Endothelial cell of umbilical vein (primary cell): ENCODE measurements around the gene CNDP1. TPM values are rescaled to one million over a fixed set of nuclear protein-coding genes. Genes with fewer than 3 reads are reported as not detected.

Experiments
- BruUV-seq: library from RNA; stranded (reverse); fragments of 400-500 nt; replicated peaks from 2 replicates; lab custom pipeline; 2021; lab: Mats Ljungman, UMichigan
- CTCF ChIA-PET: fragments of 300-600, 350-600 bp; sonication (Branson Sonifier 250); formaldehyde crosslinking; loops from one replicate; lab custom pipeline; 2021; ENCODE audit warnings: antibody characterized with exemption, inconsistent platforms; lab: Charles Lee
- POLR2A ChIA-PET: fragments of 300-600, 350-600 bp; sonication (Branson Sonifier 250); formaldehyde crosslinking; loops from one replicate; lab custom pipeline; 2021; ENCODE audit warnings: antibody characterized with exemption, inconsistent platforms; lab: Charles Lee
- DNase-seq: peaks from one replicate; pipeline ENCODE4 v3.0.0-alpha.2; 2011; ENCODE audit warnings: low read depth, low spot score
- FAIRE-seq: peaks from 2 replicates; lab custom pipeline; 2011; peaks lifted over from hg19 to GRCh38; lab: Jason Lieb, UNC
- H2AFZ ChIP-seq: 2 replicates; pipeline ENCODE4 v1.6.0; 2012; ENCODE audit warnings: low read depth, low read length, control low read depth, inconsistent platforms
- H3K27ac ChIP-seq: 2 replicates; pipeline ENCODE4 v1.5.1; 2011; ENCODE audit warnings: low read depth, mild to moderate bottlenecking, control low read depth, low read length, moderate library complexity; ENCODE audit not compliant: insufficient read depth
- H3K27me3 ChIP-seq, 2 experiments: 2 replicates each; pipeline versions ENCODE4 v1.6.0 to v1.6.1; 2011; ENCODE audit warnings: low read length in 2 of 2, mixed read lengths in 1 of 2; ENCODE audit not compliant: control insufficient read depth in 2 of 2, insufficient read depth in 2 of 2
- H3K36me3 ChIP-seq, 2 experiments: 2 replicates in 1 of 2; 3 replicates in 1 of 2; pipeline ENCODE4 v1.5.1; 2011; ENCODE audit warnings: low read length in 2 of 2, mild to moderate bottlenecking in 1 of 2, moderate library complexity in 1 of 2; ENCODE audit not compliant: control insufficient read depth in 2 of 2, insufficient read depth in 2 of 2; ENCODE audit errors: extremely low read depth in 1 of 2
- H3K4me1 ChIP-seq: 3 replicates; pipeline ENCODE4 v1.5.1; 2011; ENCODE audit warnings: mild to moderate bottlenecking, low read length; ENCODE audit not compliant: control insufficient read depth, insufficient read depth; ENCODE audit errors: extremely low read depth
- H3K4me2 ChIP-seq: 2 replicates; pipeline ENCODE4 v1.6.1; 2011; ENCODE audit warnings: low read length, control low read depth, mixed read lengths; ENCODE audit not compliant: insufficient read depth
- H3K4me3 ChIP-seq, 3 experiments: fragments of 200-600 bp in 1 of 3; sonication (generic), shearing (Covaris generic) in 1 of 3; replicated peaks in 1 of 3; 2 replicates each; pipeline ENCODE4 v1.5.1; 2011 to 2016; ENCODE audit warnings: control low read depth in 3 of 3, low read length in 3 of 3, mild to moderate bottlenecking in 2 of 3, inconsistent platforms in 1 of 3, low read depth in 1 of 3, moderate library complexity in 1 of 3; ENCODE audit not compliant: insufficient read depth in 1 of 3
- H3K79me2 ChIP-seq: 2 replicates; pipeline ENCODE4 v1.6.0; 2012; ENCODE audit warnings: low read length, inconsistent platforms; ENCODE audit not compliant: control insufficient read depth, insufficient read depth
- H3K9ac ChIP-seq: replicated peaks from 2 replicates; pipeline ENCODE3; 2011; ENCODE audit warnings: low read length, control low read depth; ENCODE audit not compliant: insufficient read depth; ENCODE audit errors: extremely low read depth
- H3K9me1 ChIP-seq: replicated peaks from 3 replicates; pipeline ENCODE4 v1.6.0; 2011; ENCODE audit warnings: mild to moderate bottlenecking, low read length; ENCODE audit not compliant: control insufficient read depth, insufficient read depth; ENCODE audit errors: extremely low read depth
- H3K9me3 ChIP-seq: replicated peaks from 2 replicates; pipeline ENCODE4 v1.5.1; 2012; ENCODE audit warnings: low read length, inconsistent platforms; ENCODE audit not compliant: control insufficient read depth, insufficient read depth
- H4K20me1 ChIP-seq: replicated peaks from 2 replicates; pipeline ENCODE3; 2011; ENCODE audit warnings: mild to moderate bottlenecking, low read length; ENCODE audit not compliant: control insufficient read depth, insufficient read depth; ENCODE audit errors: extremely low read depth
- EZH2 ChIP-seq: IDR thresholded peaks from 2 replicates; pipeline ENCODE4 v1.6.1; 2012; ENCODE audit warnings: borderline replicate concordance, low read depth, mild to moderate bottlenecking, moderate library complexity, low read length, inconsistent platforms; ENCODE audit not compliant: severe bottlenecking
- FOS ChIP-seq: IDR thresholded peaks from 2 replicates; pipeline ENCODE4 v1.6.1; 2011; ENCODE audit warnings: mild to moderate bottlenecking, low read length, moderate library complexity, borderline replicate concordance; ENCODE audit not compliant: insufficient read depth
- GATA2 ChIP-seq: IDR thresholded peaks from 2 replicates; pipeline ENCODE4 v1.7.0; 2011; ENCODE audit warnings: low read depth, mild to moderate bottlenecking, moderate library complexity, mixed read lengths, low read length; ENCODE audit not compliant: insufficient read length, insufficient read depth
- JUN ChIP-seq: IDR thresholded peaks from 2 replicates; pipeline ENCODE4 v1.6.1; 2011; ENCODE audit warnings: borderline replicate concordance, low read depth; ENCODE audit not compliant: insufficient read length, insufficient read depth
- MYC ChIP-seq: IDR thresholded peaks from one replicate; pipeline ENCODE4 v1.6.1; 2011; ENCODE audit warnings: mild to moderate bottlenecking, low read depth, low read length
- POLR2A ChIP-seq: IDR thresholded peaks from 2 replicates; pipeline ENCODE4 v1.6.1; 2012; ENCODE audit warnings: low read depth, mild to moderate bottlenecking, control low read depth, low read length
- POLR2AphosphoS5 ChIP-seq: IDR thresholded peaks from 2 replicates; pipeline ENCODE4 v1.6.1; 2012; ENCODE audit warnings: low read depth, mild to moderate bottlenecking, control low read depth, low read length, moderate library complexity; ENCODE audit not compliant: insufficient read depth
- dilution Hi-C: fragments of 300-500 bp; cut with MboI; formaldehyde crosslinking; loops from one replicate; pipeline ENCODE4 v1.15.0; 2019; ENCODE audit warnings: low sequenced_read_pairs; ENCODE audit not compliant: extremely low pct_ligation_motif_present
- intact Hi-C: fragments of 100-400 bp; cut with micrococcal nuclease; formaldehyde crosslinking; loops from one replicate; pipeline ENCODE4 v1.10.0; 2022
- polyA plus RNA-seq, 4 experiments: library from polyadenylated mRNA; depleted of rRNA in 3 of 4; stranded (reverse) in 3 of 4; unstranded in 1 of 4; fragments of >200 nt; gene quantifications; 2 replicates each; pipeline versions ENCODE4 v1.2.1 to v1.2.3, GENCODE V29; 2011 to 2012; ENCODE audit warnings: missing spikeins in 1 of 4
- total RNA-seq: library from RNA; stranded (reverse); gene quantifications from 2 replicates; pipeline ENCODE4 v1.2.3, GENCODE V29; 2021
- TF ChIP-seq, protein P1 (sequence below): IDR thresholded peaks from 2 replicates; pipeline ENCODE4 v1.6.1; 2011; ENCODE audit not compliant: insufficient read depth, insufficient read length
- TF ChIP-seq, protein P2 (sequence below), 2 donors: IDR thresholded peaks; 1 replicate in 1 of 2; 2 replicates in 1 of 2; pipeline ENCODE4 v1.5.1; 2011; ENCODE audit warnings: low read length in 2 of 2, mild to moderate bottlenecking in 2 of 2, moderate library complexity in 2 of 2, control low read depth in 1 of 2, inconsistent platforms in 1 of 2, low read depth in 1 of 2; ENCODE audit not compliant: insufficient read depth in 1 of 2; ENCODE audit errors: extremely low read depth in 1 of 2

The CNDP1 gene
- total and polyA plus RNA-seq, 2 donors (not counting 3 experiments of a cell fraction or from before 2014, with no cell fraction given): not detected

DNA sequence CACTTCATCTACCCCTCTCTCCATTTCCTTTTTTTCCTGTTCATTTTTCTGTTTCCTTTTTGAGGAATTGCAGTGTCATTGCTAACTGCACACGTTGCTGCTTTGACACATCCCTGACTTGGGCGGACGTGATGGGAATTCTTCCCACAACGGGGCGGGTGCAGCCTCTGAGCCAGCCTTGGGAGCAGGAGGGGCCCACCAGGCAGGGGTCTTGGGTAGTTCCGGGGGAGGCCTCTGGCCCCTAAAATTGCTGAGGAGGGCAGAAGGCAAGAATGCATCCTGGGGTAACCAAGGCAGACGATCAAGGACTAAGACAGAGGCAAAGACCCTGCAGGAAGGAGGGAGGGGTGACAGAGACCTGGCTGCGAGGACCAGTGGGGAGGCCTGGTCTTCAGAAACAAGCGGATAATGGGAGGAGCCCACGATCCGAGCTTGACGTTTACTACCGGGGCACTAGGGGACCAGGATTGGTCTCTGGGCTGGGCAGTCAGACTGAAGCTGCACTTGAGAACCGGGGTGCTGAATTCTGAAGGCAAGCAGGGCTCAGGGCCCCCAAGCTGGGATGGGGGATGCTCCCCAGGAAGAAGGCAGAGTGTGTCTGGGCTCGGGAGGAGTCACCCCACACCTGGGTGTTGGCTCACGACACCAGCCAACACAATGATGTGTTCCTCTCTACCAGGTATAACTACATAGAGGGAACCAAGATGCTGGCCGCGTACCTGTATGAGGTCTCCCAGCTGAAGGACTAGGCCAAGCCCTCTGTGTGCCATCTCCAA, 14.8 kb upstream of the CNDP1 start:
- intact Hi-C loops: no loop called here
- no peaks in the 10 kb centered on the region for H3K9me1 ChIP-seq
- no peak overlapping the region for H3K4me2 ChIP-seq
- no TSS peak for BruUV-seq
- DNase-seq: no peak
- H3K27ac ChIP-seq: no peak overlapping the region
- no peak overlapping the region for H3K9ac ChIP-seq
- H3K4me3 ChIP-seq: no peak overlapping the region
- H3K4me1 ChIP-seq: no peaks in the 10 kb centered on the region
- no peaks in the 10 kb centered on the region for H3K27me3 ChIP-seq
- H3K9me3 ChIP-seq: no peaks in the 10 kb centered on the region
- no peak overlapping the region for H2AFZ ChIP-seq
- dilution Hi-C loops: no loop called here
- CTCF ChIA-PET: no interaction called here
- TF ChIP-seq GATA2 (no peak), FOS (no peak), EZH2 (no peak), POLR2A (no peak), MYC (no peak), JUN (no peak), POLR2AphosphoS5 (no peak)
- TF ChIP-seq, protein P1, sequence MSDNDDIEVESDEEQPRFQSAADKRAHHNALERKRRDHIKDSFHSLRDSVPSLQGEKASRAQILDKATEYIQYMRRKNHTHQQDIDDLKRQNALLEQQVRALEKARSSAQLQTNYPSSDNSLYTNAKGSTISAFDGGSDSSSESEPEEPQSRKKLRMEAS: no peak
- TF ChIP-seq, protein P2, sequence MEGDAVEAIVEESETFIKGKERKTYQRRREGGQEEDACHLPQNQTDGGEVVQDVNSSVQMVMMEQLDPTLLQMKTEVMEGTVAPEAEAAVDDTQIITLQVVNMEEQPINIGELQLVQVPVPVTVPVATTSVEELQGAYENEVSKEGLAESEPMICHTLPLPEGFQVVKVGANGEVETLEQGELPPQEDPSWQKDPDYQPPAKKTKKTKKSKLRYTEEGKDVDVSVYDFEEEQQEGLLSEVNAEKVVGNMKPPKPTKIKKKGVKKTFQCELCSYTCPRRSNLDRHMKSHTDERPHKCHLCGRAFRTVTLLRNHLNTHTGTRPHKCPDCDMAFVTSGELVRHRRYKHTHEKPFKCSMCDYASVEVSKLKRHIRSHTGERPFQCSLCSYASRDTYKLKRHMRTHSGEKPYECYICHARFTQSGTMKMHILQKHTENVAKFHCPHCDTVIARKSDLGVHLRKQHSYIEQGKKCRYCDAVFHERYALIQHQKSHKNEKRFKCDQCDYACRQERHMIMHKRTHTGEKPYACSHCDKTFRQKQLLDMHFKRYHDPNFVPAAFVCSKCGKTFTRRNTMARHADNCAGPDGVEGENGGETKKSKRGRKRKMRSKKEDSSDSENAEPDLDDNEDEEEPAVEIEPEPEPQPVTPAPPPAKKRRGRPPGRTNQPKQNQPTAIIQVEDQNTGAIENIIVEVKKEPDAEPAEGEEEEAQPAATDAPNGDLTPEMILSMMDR (IDR thresholded peaks at IDR 0.05; ENCODE audit: extremely low read depth in 1 of 2, insufficient read depth in 1 of 2, low read depth in 1 of 2, low read length in 2 of 2): no peak
- H3K36me3 ChIP-seq: peaks cover 2 to 38% of the 10 kb centered on the region in 2 experiments
- no peaks in the 10 kb centered on the region for H3K79me2 ChIP-seq
- POLR2A ChIA-PET: no interaction called here
- no peak for FAIRE-seq
- no peaks in the 10 kb centered on the region for H4K20me1 ChIP-seq
